PC-9 (cell line): ENCODE results near the gene FIGNL2.

ENCODE experiments used
- CTCF ChIP-seq: fragments of 200-600 bp; sonication (generic); conservative IDR thresholded peaks from 2 replicates; pipeline ENCODE4 v1.6.1; 2017; ENCODE audit warnings: mixed run types, antibody characterized with exemption, mild to moderate bottlenecking, moderate library complexity
- EZH2 ChIP-seq: fragments of 200-600 bp; sonication (generic); IDR thresholded peaks from 2 replicates; pipeline ENCODE4 v1.8.0; 2017; ENCODE audit warnings: antibody characterized with exemption, low read depth

- no peak for TF ChIP-seq CTCF
- TF ChIP-seq EZH2: no peak
Observed at GRCh38 chr12:51825216-51825615, 23.3 kb downstream of the FIGNL2 start.
